Neural progenitor cell (in vitro differentiated cells): ENCODE data around the gene ARHGAP22. TPM values are rescaled to one million over a fixed set of nuclear protein-coding genes. Genes with fewer than 3 reads are reported as not detected.

Experiments
- DNase-seq: peaks from one replicate; pipeline ENCODE4 v3.0.0-alpha.2; 2016; ENCODE audit warnings: low spot score
- H2AFZ ChIP-seq: fragments of 200-600 bp; sonication (generic); replicated peaks from 2 replicates; pipeline ENCODE4 v1.6.1; 2016; ENCODE audit warnings: antibody characterized with exemption
- H3F3A ChIP-seq: fragments of 200-600 bp; sonication (generic); 2 replicates; pipeline ENCODE4 v1.6.1; 2016; ENCODE audit warnings: antibody characterized with exemption, low read depth
- H3K27ac ChIP-seq: fragments of 200-600 bp; sonication (generic); 2 replicates; pipeline ENCODE4 v1.5.1; 2016; ENCODE audit warnings: mild to moderate bottlenecking
- H3K27me3 ChIP-seq: fragments of 200-600 bp; sonication (generic); 2 replicates; pipeline ENCODE4 v1.6.1; 2016; ENCODE audit warnings: mild to moderate bottlenecking, moderate library complexity
- H3K36me3 ChIP-seq: fragments of 200-600 bp; sonication (generic); 2 replicates; pipeline ENCODE4 v1.5.1; 2016
- H3K4me1 ChIP-seq: fragments of 200-600 bp; sonication (generic); 2 replicates; pipeline ENCODE4 v1.6.1; 2016; ENCODE audit warnings: mixed run types
- H3K4me2 ChIP-seq: fragments of 200-600 bp; sonication (generic); 2 replicates; pipeline ENCODE4 v1.6.1; 2016
- H3K4me3 ChIP-seq: fragments of 200-600 bp; sonication (generic); 2 replicates; pipeline ENCODE4 v1.5.1; 2016
- H3K79me2 ChIP-seq: fragments of 200-600 bp; sonication (generic); 2 replicates; pipeline ENCODE4 v1.6.1; 2016; ENCODE audit warnings: low read depth
- H3K9ac ChIP-seq: fragments of 200-600 bp; sonication (generic); 2 replicates; pipeline ENCODE4 v1.6.1; 2016
- H3K9me3 ChIP-seq: fragments of 200-600 bp; sonication (generic); 2 replicates; pipeline ENCODE4 v1.5.1; 2016; ENCODE audit warnings: low read depth
- H4K20me1 ChIP-seq: fragments of 200-600 bp; sonication (generic); 2 replicates; pipeline ENCODE4 v1.6.1; 2016; ENCODE audit warnings: low read depth
- H3K27ac Mint-ChIP-seq: 3 replicates; pipeline ENCODE4 v1.8.0; 2021; ENCODE audit warnings: mixed read lengths
- H3K27me3 Mint-ChIP-seq: 2 replicates; pipeline ENCODE4 v1.8.0; 2022; ENCODE audit warnings: low read depth, mild to moderate bottlenecking, inconsistent platforms, moderate library complexity, mixed read lengths; ENCODE audit not compliant: insufficient read depth
- H3K36me3 Mint-ChIP-seq: 3 replicates; pipeline ENCODE4 v1.8.0; 2021; ENCODE audit warnings: mixed read lengths
- H3K4me1 Mint-ChIP-seq: 3 replicates; pipeline ENCODE4 v1.8.0; 2021; ENCODE audit warnings: mixed read lengths
- H3K4me3 Mint-ChIP-seq: 3 replicates; pipeline ENCODE4 v1.8.0; 2021; ENCODE audit warnings: mild to moderate bottlenecking, moderate library complexity, mixed read lengths
- H3K9me3 Mint-ChIP-seq: 3 replicates; pipeline ENCODE4 v1.8.0; 2020; ENCODE audit warnings: mixed read lengths
- EZH2 ChIP-seq: fragments of 200-600 bp; sonication (generic); IDR thresholded peaks from 2 replicates; pipeline ENCODE4 v1.6.1; 2017; ENCODE audit warnings: antibody characterized with exemption, mild to moderate bottlenecking, moderate library complexity
- EZH2phosphoT487 ChIP-seq: fragments of 200-600 bp; sonication (generic); IDR thresholded peaks from 2 replicates; pipeline ENCODE4 v1.6.1; 2017; ENCODE audit warnings: antibody characterized with exemption
- total RNA-seq: library from RNA; depleted of rRNA; stranded (reverse); fragments of >200 nt; gene quantifications from 2 replicates; pipeline ENCODE4 v1.2.3, GENCODE V29; 2015; ENCODE audit warnings: low replicate concordance
- TF ChIP-seq, protein P1 (sequence below): fragments of 200-600 bp; sonication (generic); IDR thresholded peaks from 2 replicates; pipeline ENCODE4 v1.5.1; 2017; ENCODE audit warnings: antibody characterized with exemption, mild to moderate bottlenecking

The ARHGAP22 gene
- total RNA-seq, 1 donor from 2014 or later = 1.7 TPM

DNA sequence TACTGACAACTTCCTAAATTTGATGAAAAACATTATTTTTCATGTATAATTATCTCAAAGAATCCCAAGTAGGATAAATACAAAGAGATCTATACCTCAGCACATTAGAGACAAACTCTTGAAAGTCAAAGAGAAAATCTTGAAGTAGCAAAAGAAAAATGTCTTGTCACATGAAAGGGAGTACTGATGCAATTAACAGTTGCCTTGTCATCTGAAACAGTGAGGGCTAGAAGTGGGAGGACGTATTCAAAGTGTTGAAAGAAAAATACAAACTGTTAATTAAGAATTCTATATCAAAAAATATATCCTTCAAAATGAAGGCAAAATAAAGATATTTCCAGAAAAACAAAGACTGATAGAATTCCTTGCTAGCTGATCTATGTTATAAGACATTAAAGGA, 35.5 kb upstream of the ARHGAP22 start:
- Mint-ChIP-seq H3K36me3 (no peaks in the 10 kb centered on the region), H3K27ac (no peak overlapping the region), H3K4me3 (no peak overlapping the region), H3K4me1 (no peaks in the 10 kb centered on the region), H3K27me3 (no peaks in the 10 kb centered on the region), H3K9me3 (peaks cover 13% of the 10 kb centered on the region)
- no peak for DNase-seq
- no peak overlapping the region for H3K4me2 ChIP-seq
- H4K20me1 ChIP-seq = no peaks in the 10 kb centered on the region
- no peaks in the 10 kb centered on the region for H3F3A ChIP-seq
- H2AFZ ChIP-seq = no peak overlapping the region
- no peak overlapping the region for H3K27ac ChIP-seq
- H3K9ac ChIP-seq = no peak overlapping the region
- no peaks in the 10 kb centered on the region for H3K9me3 ChIP-seq
- no peaks in the 10 kb centered on the region for H3K4me1 ChIP-seq
- TF ChIP-seq, protein P1, sequence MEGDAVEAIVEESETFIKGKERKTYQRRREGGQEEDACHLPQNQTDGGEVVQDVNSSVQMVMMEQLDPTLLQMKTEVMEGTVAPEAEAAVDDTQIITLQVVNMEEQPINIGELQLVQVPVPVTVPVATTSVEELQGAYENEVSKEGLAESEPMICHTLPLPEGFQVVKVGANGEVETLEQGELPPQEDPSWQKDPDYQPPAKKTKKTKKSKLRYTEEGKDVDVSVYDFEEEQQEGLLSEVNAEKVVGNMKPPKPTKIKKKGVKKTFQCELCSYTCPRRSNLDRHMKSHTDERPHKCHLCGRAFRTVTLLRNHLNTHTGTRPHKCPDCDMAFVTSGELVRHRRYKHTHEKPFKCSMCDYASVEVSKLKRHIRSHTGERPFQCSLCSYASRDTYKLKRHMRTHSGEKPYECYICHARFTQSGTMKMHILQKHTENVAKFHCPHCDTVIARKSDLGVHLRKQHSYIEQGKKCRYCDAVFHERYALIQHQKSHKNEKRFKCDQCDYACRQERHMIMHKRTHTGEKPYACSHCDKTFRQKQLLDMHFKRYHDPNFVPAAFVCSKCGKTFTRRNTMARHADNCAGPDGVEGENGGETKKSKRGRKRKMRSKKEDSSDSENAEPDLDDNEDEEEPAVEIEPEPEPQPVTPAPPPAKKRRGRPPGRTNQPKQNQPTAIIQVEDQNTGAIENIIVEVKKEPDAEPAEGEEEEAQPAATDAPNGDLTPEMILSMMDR = no peak
- TF ChIP-seq EZH2 (no peak), EZH2phosphoT487 (no peak)
- no peaks in the 10 kb centered on the region for H3K79me2 ChIP-seq
- H3K36me3 ChIP-seq = no peaks in the 10 kb centered on the region
- no peak overlapping the region for H3K4me3 ChIP-seq
- no peaks in the 10 kb centered on the region for H3K27me3 ChIP-seq

DNA sequence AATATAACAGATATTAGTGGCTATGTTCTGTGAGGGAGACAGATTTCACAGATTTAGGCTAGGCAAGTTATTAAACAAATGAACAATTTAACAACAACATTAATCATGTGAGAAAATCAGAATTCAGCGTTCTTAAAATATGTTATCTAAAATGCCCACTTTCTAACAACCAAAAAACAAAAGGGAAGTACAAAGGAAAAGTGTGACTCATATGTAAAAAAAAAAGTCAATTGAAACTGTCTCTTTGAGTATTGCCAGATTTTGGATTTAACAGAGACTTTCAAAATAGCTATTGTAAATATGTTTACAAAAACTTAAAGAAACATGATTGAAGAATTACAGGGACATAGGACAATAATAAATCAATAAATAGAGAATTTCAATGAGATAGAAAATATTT, 34.8 kb upstream of the ARHGAP22 start:
- Mint-ChIP-seq H3K9me3 (peaks cover 13% of the 10 kb centered on the region), H3K27ac (no peak overlapping the region), H3K4me1 (no peaks in the 10 kb centered on the region), H3K36me3 (no peaks in the 10 kb centered on the region), H3K27me3 (no peaks in the 10 kb centered on the region), H3K4me3 (no peak overlapping the region)
- no peak overlapping the region for H3K4me3 ChIP-seq
- TF ChIP-seq, protein P1 = no peak
- no peak for TF ChIP-seq EZH2
- TF ChIP-seq EZH2phosphoT487 = no peak
- no peaks in the 10 kb centered on the region for H3K4me1 ChIP-seq
- no peaks in the 10 kb centered on the region for H3K27me3 ChIP-seq
- DNase-seq = no peak
- no peaks in the 10 kb centered on the region for H3F3A ChIP-seq
- H3K79me2 ChIP-seq = no peaks in the 10 kb centered on the region
- no peaks in the 10 kb centered on the region for H3K36me3 ChIP-seq
- H3K9me3 ChIP-seq = no peaks in the 10 kb centered on the region
- H3K9ac ChIP-seq = no peak overlapping the region
- no peak overlapping the region for H3K27ac ChIP-seq
- no peak overlapping the region for H3K4me2 ChIP-seq
- no peak overlapping the region for H2AFZ ChIP-seq
- H4K20me1 ChIP-seq = no peaks in the 10 kb centered on the region

DNA sequence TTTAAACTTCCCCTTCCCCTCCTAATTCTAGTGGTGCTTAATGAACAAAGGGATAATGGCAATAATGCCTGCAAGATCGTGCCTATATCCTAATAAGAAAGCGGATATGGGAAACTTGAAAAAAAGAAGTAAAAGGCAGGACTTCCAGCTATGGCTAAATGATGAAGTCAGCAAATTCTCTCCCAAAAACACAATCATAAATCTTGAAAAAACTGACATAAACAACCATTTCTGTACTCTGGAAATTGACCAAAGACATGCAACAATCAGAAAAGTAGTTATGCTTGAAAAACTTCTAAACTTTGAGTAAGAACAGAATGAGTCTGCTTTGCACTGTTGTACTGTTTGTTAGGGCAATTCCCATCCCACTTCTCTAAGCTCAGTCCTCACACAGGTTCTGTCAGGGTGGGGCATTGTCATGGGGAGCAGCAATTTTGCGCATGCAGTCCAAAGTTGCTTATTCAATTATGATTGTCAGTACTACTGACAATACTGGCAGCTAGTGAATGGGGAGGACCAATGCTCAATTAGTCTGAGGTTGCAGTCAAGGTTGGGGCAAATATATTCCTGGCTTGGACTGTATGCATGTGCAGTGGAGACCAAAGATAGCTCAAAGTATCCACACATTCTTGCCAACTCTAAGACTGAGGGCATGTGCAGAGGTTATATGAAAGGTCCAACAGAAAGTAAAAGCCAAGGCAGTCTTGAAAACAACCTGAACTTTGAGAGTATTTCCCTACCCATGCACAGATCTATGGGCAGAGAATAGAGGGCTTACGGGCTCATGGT, 34.1 kb upstream of the ARHGAP22 start:
- Histone ChIP-seq H3K9ac (no peak overlapping the region), H4K20me1 (no peaks in the 10 kb centered on the region)

More for the DNA sequence above, 34.1 kb upstream of the ARHGAP22 start:
- TF ChIP-seq, protein P1 = no peak
- no peak for TF ChIP-seq EZH2
- no peak for TF ChIP-seq EZH2phosphoT487
- Histone ChIP-seq H2AFZ (no peak overlapping the region), H3K27ac (no peak overlapping the region), H3K27me3 (no peaks in the 10 kb centered on the region), H3K36me3 (no peaks in the 10 kb centered on the region), H3K4me1 (no peaks in the 10 kb centered on the region), H3K4me3 (no peak overlapping the region), H3K4me2 (no peak overlapping the region), H3K79me2 (no peaks in the 10 kb centered on the region), H3F3A (no peaks in the 10 kb centered on the region), H3K9me3 (no peaks in the 10 kb centered on the region)
- H3K4me1 Mint-ChIP-seq = no peaks in the 10 kb centered on the region
- H3K9me3 Mint-ChIP-seq = peaks cover 13% of the 10 kb centered on the region
- DNase-seq = no peak
- no peaks in the 10 kb centered on the region for H3K27me3 Mint-ChIP-seq
- H3K36me3 Mint-ChIP-seq = no peaks in the 10 kb centered on the region
- no peak overlapping the region for H3K27ac Mint-ChIP-seq
- H3K4me3 Mint-ChIP-seq = no peak overlapping the region
